ENCODE results near the gene POMGNT1.
"Not testable (repeated sequence)": the region's sequence is repeated elsewhere in the genome, so short reads cannot be mapped to it uniquely, and the experiment has no call there.

The POMGNT1 gene

GRCh38 chr1:46197964-46198811 is at the start of gene POMGNT1:
POMGNT1 (minus strand) TSS chr1:46198434; CDS start chr1:46197821, 613 bp downstream.
- FAIRE-seq (no peak), DNase-seq (ENCODE audit: low spot score) (peak; percentile 90)

- FAIRE-seq = no peak
- DNase-seq (ENCODE audit: low spot score) = peak; percentile 99
Measured at GRCh38 chr1:46247436-46248121, 49.3 kb upstream of the POMGNT1 start, which contains the start of gene RAD54L. RAD54L (plus strand) TSS chr1:46247763; CDS start chr1:46248406, 643 bp downstream.

DNA sequence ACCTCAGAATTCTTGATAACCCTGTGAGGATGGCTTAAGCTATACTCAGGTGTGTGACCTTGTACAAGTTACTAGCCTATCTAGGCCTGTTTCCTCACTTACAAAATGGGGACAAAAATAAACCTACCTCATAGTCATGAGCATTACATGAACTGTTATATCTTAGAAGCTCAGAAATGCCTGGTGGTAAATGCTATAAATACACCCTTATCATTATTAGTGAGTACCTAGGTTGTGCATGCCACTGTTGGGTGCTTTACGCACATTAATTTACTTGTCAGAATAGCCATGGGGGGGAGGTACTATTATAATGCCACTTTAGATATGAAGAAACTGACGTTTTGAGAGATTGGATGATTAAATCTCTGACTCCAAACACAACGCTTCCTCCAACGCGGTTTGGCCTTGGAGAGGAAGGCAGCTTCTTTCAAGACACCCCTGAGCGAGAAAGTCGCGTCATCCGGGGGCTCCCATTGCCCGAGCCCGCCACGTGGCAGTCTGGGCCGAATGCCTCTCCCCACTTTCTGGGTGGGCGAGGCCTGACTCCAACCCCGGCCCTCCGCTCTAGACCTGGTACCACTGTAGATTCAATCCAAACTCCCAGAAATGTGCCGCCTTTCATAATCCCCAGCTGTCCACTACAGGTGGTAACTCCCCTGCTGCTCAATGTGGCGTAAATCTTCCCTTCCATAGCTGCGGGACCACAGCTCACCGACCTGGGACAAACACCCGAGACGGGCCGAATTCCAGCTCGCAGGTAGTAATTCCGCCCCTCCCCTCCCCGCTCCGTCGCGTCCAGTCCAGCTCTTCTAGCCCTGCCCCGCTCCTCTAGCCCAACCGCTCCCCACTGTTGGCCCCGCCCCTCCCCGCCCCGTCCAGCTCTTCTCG is 48.6 kb upstream of the POMGNT1 start:
- FAIRE-seq (peak; percentile 48), DNase-seq (ENCODE audit: low spot score) (peak; percentile 44)

- FAIRE-seq; DNase-seq (ENCODE audit: low spot score): not testable (repeated sequence)
Measured at GRCh38 chr1:46246136-46246535, 47.9 kb upstream of the POMGNT1 start.

DNA sequence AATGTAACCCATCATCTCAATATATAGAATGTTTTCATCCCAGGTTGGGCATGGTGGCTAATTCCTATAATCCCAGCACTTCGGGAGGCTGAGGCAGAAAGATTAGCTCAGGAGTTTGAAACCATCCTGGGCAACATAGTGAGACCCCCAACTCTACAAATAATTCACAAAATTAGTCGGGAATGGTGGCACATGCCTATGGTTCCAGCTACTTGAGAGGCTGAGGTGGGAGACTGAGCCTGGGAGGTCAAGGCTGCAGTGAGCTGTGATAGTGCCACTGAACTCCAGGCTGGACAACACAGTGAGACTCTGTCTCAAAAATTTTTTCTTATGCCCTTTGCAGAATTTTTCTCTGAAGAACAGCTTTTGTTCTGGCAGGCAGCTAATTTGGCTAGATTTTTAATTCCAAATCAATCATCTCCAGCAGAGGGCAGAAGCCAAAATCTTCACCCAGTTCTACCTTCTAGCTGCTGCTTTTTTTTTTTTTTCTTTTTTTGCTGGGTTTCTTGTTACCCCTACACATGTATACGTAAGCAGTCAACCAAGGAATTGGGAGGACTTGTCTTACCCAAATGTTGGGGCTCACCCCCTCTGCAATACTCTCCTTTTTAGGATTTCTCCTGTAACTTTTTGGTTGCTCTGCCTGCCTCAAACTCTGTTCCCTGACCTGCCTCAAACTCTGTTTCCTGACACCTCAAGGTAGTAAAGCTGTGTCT is 46.6 kb upstream of the POMGNT1 start:
- DNase-seq (ENCODE audit: low spot score) (peak; percentile 52), FAIRE-seq (no peak)

- not testable (repeated sequence) for DNase-seq (ENCODE audit: low spot score); FAIRE-seq
Measured at GRCh38 chr1:46243831-46244230, 45.6 kb upstream of the POMGNT1 start.

GRCh38 chr1:46242918-46243317 is 44.7 kb upstream of the POMGNT1 start:
- DNase-seq (ENCODE audit: low spot score) = no peak
- no peak for FAIRE-seq

GRCh38 chr1:46241733-46242132 is 43.5 kb upstream of the POMGNT1 start:
- FAIRE-seq; DNase-seq (ENCODE audit: low spot score): not testable (repeated sequence)

GRCh38 chr1:46238865-46239264 is 40.6 kb upstream of the POMGNT1 start:
- DNase-seq (ENCODE audit: low spot score); FAIRE-seq: not testable (repeated sequence)

DNA sequence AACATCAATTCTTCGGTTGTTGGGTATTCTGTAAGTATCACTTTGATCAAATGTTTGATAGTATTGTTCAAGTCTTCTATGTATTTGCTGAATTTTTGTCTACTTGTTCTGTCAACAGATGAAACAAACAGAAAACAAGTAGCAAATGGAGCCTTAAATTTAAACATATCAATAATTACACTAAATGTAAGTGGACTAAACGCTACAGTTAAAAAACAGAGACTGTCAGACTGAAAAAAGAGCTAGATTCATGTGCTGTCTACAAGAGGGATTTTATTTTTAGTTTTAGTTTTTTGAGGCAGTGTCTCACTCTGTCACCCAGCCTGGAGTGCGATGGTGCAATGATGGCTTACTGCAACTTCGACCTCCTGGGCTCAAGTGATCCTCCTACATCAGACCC is 38.6 kb upstream of the POMGNT1 start:
- FAIRE-seq (no peak), DNase-seq (ENCODE audit: low spot score) (no peak)

DNA sequence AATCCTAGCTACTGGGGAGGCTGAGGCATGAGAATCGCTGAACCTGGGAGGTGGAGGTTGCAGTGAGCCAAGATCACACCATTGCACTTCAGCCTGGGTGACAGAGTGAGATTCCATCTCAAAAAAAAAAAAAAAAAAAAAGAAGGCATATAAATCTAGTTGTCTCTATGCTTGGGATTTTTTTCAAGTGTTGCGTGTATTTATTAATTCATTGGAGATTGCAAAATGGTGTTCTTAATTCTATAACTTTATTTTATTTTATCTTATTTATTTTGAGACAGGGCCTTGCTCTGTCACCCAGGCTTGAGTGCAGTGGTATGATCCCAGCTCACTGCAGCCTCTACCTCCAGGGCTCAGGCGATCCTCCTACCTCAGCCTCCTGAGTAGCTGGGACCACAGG is 33.0 kb upstream of the POMGNT1 start:
- not testable (repeated sequence) for FAIRE-seq

GRCh38 chr1:46224966-46225365 is 26.7 kb upstream of the POMGNT1 start:
- DNase-seq (ENCODE audit: low spot score) = no peak
- peak; percentile 30 for FAIRE-seq

More for the DNA sequence above, 33.0 kb upstream of the POMGNT1 start:
- not testable (repeated sequence) for DNase-seq (ENCODE audit: low spot score)

GRCh38 chr1:46223472-46223943 is 25.3 kb upstream of the POMGNT1 start:
- FAIRE-seq (peak; percentile 40), DNase-seq (ENCODE audit: low spot score) (peak; percentile 79)

- DNase-seq (ENCODE audit: low spot score); FAIRE-seq: not testable (repeated sequence)
Measured at GRCh38 chr1:46223055-46223454, 24.8 kb upstream of the POMGNT1 start.

DNA sequence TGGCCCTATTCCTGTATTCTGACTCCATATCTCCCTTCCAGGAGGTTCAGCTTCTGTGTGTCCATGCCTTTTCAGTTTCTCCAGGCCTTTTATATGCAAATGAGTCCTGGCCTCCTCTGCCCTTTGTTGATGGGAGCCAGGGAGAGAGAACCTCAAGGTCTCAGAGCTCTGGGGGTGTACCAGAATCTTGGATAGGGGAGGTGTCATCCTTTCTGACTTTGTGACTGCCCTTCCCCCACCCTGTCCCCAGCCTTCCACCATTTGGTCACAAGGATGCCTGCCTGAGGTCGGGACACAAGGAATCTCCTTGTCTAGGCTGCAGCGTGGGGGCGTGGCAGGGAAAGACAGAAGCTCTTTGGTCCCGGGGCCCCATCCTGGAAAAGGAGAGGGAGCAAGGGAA is 23.5 kb upstream of the POMGNT1 start:
- DNase-seq (ENCODE audit: low spot score) (no peak), FAIRE-seq (no peak)

DNA sequence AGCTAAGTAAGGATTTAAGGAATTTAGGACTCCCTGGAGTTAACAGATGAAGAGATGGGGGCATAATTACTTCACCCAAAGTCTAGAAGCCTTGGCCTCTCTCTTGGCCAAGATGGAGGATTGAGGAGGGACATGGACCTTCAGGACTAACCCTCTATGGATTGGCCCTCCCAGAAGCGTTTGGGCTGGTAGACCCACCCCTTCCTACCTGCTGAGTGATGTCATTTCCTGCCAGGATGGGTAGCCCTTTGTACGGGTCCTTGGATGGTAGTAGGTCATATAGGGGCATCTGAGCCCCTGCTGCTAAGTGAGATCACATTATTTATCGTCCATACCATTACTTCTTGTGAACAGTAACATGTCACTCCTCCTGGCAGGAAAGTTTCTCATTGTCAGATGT is 22.6 kb upstream of the POMGNT1 start:
- FAIRE-seq = no peak

GRCh38 chr1:46219551-46220520 is 21.6 kb upstream of the POMGNT1 start:
- no peak for FAIRE-seq

More for the DNA sequence above, 22.6 kb upstream of the POMGNT1 start:
- DNase-seq (ENCODE audit: low spot score) = no peak

DNA sequence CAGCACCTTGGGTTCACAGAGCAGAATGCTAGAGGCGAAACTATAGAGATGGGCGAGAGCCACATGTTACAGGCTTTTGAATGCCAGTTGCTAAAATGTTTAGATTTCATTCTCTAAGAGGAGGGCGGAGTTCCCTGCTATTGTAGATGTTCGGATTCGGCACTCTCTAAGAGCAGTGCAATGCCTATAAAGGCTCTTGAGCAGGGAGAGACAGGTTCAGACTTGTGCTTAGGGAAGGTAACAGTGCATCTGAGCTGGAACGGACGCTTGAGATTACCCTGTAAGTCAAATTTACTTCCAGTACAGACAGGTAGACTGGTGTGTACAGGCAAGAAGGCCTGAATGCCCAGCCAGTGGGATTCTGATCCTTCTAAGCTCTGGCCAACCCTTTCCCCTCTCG is 20.2 kb upstream of the POMGNT1 start:
- FAIRE-seq (no peak), DNase-seq (ENCODE audit: low spot score) (no peak)

More at GRCh38 chr1:46219551-46220520, 21.6 kb upstream of the POMGNT1 start:
- DNase-seq (ENCODE audit: low spot score) = no peak

DNA sequence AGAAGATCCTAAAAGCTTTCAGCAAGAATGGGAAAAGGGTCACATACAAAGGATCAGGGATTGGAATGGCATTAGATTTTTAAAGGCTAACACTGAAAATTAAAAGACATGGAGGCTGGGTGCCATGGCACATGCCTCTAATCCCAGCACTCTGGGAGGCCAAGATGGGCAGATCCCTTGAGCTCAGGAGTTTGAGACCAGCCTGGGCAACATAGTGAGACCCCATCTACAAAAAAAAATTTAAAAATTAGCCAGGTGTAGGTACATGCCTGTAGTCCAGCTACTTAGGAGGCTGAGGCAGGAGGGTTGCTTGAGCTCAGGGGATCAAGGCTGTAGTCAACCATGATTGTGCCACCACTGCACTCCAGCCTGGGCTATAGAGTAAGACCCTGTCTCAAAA is 17.3 kb upstream of the POMGNT1 start:
- FAIRE-seq (no peak), DNase-seq (ENCODE audit: low spot score) (no peak)
